Amygdala (tissue), 56 donors: ENCODE results near the gene WIPF1.

Experiments
- DNase-seq, 56 donors: peaks; one replicate each; lab custom pipeline; 2025; lab: John Stamatoyannopoulos, UW

Gene WIPF1

GRCh38 chr2:174623690-174624089 lies 26.1 kb upstream of the WIPF1 start:
- DNase-seq, result no peak

- no peak for DNase-seq
Measured at GRCh38 chr2:174623106-174623637, 25.6 kb upstream of the WIPF1 start.

GRCh38 chr2:174621323-174621722 lies 23.7 kb upstream of the WIPF1 start:
- DNase-seq, result no peak

- DNase-seq, result no peak
Measured at GRCh38 chr2:174618179-174618578, 20.6 kb upstream of the WIPF1 start.

GRCh38 chr2:174617718-174618117 lies 20.1 kb upstream of the WIPF1 start:
- no peak for DNase-seq

GRCh38 chr2:174617120-174617519 lies 19.5 kb upstream of the WIPF1 start:
- DNase-seq, result no peak

- DNase-seq, result no peak
Measured at GRCh38 chr2:174615871-174616436, 18.4 kb upstream of the WIPF1 start.

GRCh38 chr2:174614261-174614660 lies 16.7 kb upstream of the WIPF1 start:
- DNase-seq, result no peak

- no peak for DNase-seq
Measured at GRCh38 chr2:174613531-174613930, 15.9 kb upstream of the WIPF1 start.

GRCh38 chr2:174612970-174613369 lies 15.4 kb upstream of the WIPF1 start:
- DNase-seq, result no peak

GRCh38 chr2:174611854-174612253 lies 14.2 kb upstream of the WIPF1 start:
- no peak for DNase-seq

- DNase-seq, result no peak
Measured at GRCh38 chr2:174611006-174611405, 13.4 kb upstream of the WIPF1 start.

- DNase-seq, result no peak
Measured at GRCh38 chr2:174610243-174610995, 12.8 kb upstream of the WIPF1 start.

- no peak for DNase-seq
Measured at GRCh38 chr2:174609261-174609660, 11.7 kb upstream of the WIPF1 start.

- no peak for DNase-seq
Measured at GRCh38 chr2:174608866-174609214, 11.2 kb upstream of the WIPF1 start.

GRCh38 chr2:174607989-174608865 lies 10.6 kb upstream of the WIPF1 start:
- no peak for DNase-seq

GRCh38 chr2:174607584-174607983 lies 10.0 kb upstream of the WIPF1 start:
- no peak for DNase-seq

GRCh38 chr2:174606336-174606735 lies 8.7 kb upstream of the WIPF1 start:
- DNase-seq, result peak in 1 of 56 donors; percentile 66

- no peak for DNase-seq
Measured at GRCh38 chr2:174605687-174606086, 8.1 kb upstream of the WIPF1 start.

- peak in 38 of 56 donors; percentile 9 to 81 (median 46) for DNase-seq
Measured at GRCh38 chr2:174603280-174603679, 5.7 kb upstream of the WIPF1 start.

GRCh38 chr2:174602745-174603144 lies 5.1 kb upstream of the WIPF1 start:
- no peak for DNase-seq
